Neuronal stem cell (in vitro differentiated cells): ENCODE results near the gene ZNRD2. TPM values are rescaled to one million over a fixed set of nuclear protein-coding genes. Genes with fewer than 3 reads are reported as not detected.

Experiments used
- DNase-seq: peaks from one replicate; pipeline ENCODE4 v3.0.0-alpha.2; 2013; ENCODE audit warnings: low spot score
- H2AFZ ChIP-seq: one replicate; pipeline ENCODE4 v1.6.1; 2013; ENCODE audit warnings: mild to moderate bottlenecking, low read length, inconsistent platforms
- H2AK5ac ChIP-seq: 2 replicates; pipeline ENCODE4 v1.6.1; 2013; ENCODE audit warnings: low read depth, mild to moderate bottlenecking, inconsistent platforms, low read length, moderate library complexity, mixed read lengths
- H2BK120ac ChIP-seq: 2 replicates; pipeline ENCODE4 v1.6.1; 2013; ENCODE audit warnings: low read depth, mild to moderate bottlenecking, inconsistent platforms, low read length, moderate library complexity, mixed read lengths
- H2BK12ac ChIP-seq: one replicate; pipeline ENCODE4 v1.6.1; 2013; ENCODE audit warnings: low read length, inconsistent platforms
- H2BK15ac ChIP-seq: 2 replicates; pipeline ENCODE4 v1.6.1; 2013; ENCODE audit warnings: mild to moderate bottlenecking, low read length, inconsistent platforms, mixed read lengths
- H2BK5ac ChIP-seq: one replicate; pipeline ENCODE4 v1.6.1; 2013; ENCODE audit warnings: inconsistent platforms, mild to moderate bottlenecking, low read length, moderate library complexity
- H3K14ac ChIP-seq: one replicate; pipeline ENCODE4 v1.6.1; 2013; ENCODE audit warnings: low read length, inconsistent platforms
- H3K18ac ChIP-seq: 2 replicates; pipeline ENCODE4 v1.6.1; 2013; ENCODE audit warnings: low read length, inconsistent platforms
- H3K23ac ChIP-seq: 2 replicates; pipeline ENCODE4 v1.6.1; 2013; ENCODE audit warnings: low read depth, mild to moderate bottlenecking, mixed read lengths, low read length, inconsistent platforms; ENCODE audit not compliant: poor library complexity
- H3K27ac ChIP-seq: replicated peaks from 3 replicates; pipeline ENCODE4 v1.5.1; 2013; ENCODE audit warnings: low read length, inconsistent platforms
- H3K27me3 ChIP-seq, 3 experiments: 2 replicates each; pipeline ENCODE4 v1.6.1; 2013; ENCODE audit warnings: low read length in 3 of 3, mild to moderate bottlenecking in 2 of 3, inconsistent platforms in 1 of 3, low read depth in 1 of 3, mixed read lengths in 1 of 3, moderate library complexity in 1 of 3; ENCODE audit not compliant: control insufficient read depth in 3 of 3, insufficient read depth in 3 of 3
- H3K36me3 ChIP-seq, 2 donors: replicated peaks in 1 of 2; 2 replicates each; pipeline ENCODE4 v1.6.1; 2013; ENCODE audit warnings: low read length in 2 of 2; ENCODE audit not compliant: control insufficient read depth in 2 of 2, insufficient read depth in 2 of 2
- H3K4ac ChIP-seq: 2 replicates; pipeline ENCODE4 v1.6.1; 2013; ENCODE audit warnings: inconsistent platforms, mild to moderate bottlenecking, low read length, moderate library complexity
- H3K4me1 ChIP-seq, 2 donors: 1 replicate in 1 of 2; 2 replicates in 1 of 2; pipeline ENCODE4 v1.6.1; 2013; ENCODE audit warnings: low read length in 2 of 2, low read depth in 1 of 2; ENCODE audit not compliant: control insufficient read depth in 2 of 2, insufficient read depth in 1 of 2
- H3K4me2 ChIP-seq: one replicate; pipeline ENCODE4 v1.6.1; 2013; ENCODE audit warnings: mild to moderate bottlenecking, low read length, inconsistent platforms; ENCODE audit not compliant: insufficient read depth, poor library complexity, severe bottlenecking
- H3K4me3 ChIP-seq, 2 donors: 2 replicates each; pipeline ENCODE4 v1.5.1; 2013; ENCODE audit warnings: low read length in 2 of 2, mild to moderate bottlenecking in 2 of 2, inconsistent platforms in 1 of 2, moderate library complexity in 1 of 2
- H3K79me1 ChIP-seq: one replicate; pipeline ENCODE4 v1.6.1; 2013; ENCODE audit warnings: low read depth, mild to moderate bottlenecking, inconsistent platforms, low read length, moderate library complexity
- H3K9ac ChIP-seq: one replicate; pipeline ENCODE4 v1.6.1; 2013; ENCODE audit warnings: mild to moderate bottlenecking, low read depth, low read length, inconsistent platforms; ENCODE audit not compliant: poor library complexity
- H3K9me3 ChIP-seq, 2 donors: replicated peaks in 1 of 2; 2 replicates each; pipeline versions ENCODE3 to v1.6.1; 2013; ENCODE audit warnings: low read length in 2 of 2, mild to moderate bottlenecking in 2 of 2, inconsistent platforms in 1 of 2, low read depth in 1 of 2, mixed read lengths in 1 of 2, moderate library complexity in 1 of 2; ENCODE audit not compliant: control insufficient read depth in 2 of 2, insufficient read depth in 1 of 2
- H4K8ac ChIP-seq: one replicate; pipeline ENCODE4 v1.6.1; 2013; ENCODE audit warnings: low read depth, mild to moderate bottlenecking, inconsistent platforms, low read length, moderate library complexity
- H4K91ac ChIP-seq: one replicate; pipeline ENCODE4 v1.6.1; 2013; ENCODE audit warnings: low read length, low read depth, mild to moderate bottlenecking, inconsistent platforms; ENCODE audit not compliant: poor library complexity
- WGBS, 2 donors: extraction: QIAGEN DNeasy Blood & Tissue Kit; methylation state at CpG; one replicate each; pipeline ENCODE4 v1.1.7; 2013; ENCODE audit warnings: missing lambda C conversion rate in 2 of 2, mixed read lengths in 1 of 2; ENCODE audit not compliant: insufficient read length in 2 of 2, insufficient replicate concordance in 1 of 2; ENCODE audit errors: extremely low coverage in 2 of 2; 5-methylcytosine and 5-hydroxymethylcytosine counted together
- small RNA-seq: library from polyadenylated mRNA; stranded (forward); fragments of <200 nt; extraction: miRNeasy Mini kit (QIAGEN cat#:217004); gene quantifications from one replicate; pipeline ENCODE3, GENCODE V24; 2013; ENCODE audit not compliant: insufficient read depth

Gene ZNRD2

DNA sequence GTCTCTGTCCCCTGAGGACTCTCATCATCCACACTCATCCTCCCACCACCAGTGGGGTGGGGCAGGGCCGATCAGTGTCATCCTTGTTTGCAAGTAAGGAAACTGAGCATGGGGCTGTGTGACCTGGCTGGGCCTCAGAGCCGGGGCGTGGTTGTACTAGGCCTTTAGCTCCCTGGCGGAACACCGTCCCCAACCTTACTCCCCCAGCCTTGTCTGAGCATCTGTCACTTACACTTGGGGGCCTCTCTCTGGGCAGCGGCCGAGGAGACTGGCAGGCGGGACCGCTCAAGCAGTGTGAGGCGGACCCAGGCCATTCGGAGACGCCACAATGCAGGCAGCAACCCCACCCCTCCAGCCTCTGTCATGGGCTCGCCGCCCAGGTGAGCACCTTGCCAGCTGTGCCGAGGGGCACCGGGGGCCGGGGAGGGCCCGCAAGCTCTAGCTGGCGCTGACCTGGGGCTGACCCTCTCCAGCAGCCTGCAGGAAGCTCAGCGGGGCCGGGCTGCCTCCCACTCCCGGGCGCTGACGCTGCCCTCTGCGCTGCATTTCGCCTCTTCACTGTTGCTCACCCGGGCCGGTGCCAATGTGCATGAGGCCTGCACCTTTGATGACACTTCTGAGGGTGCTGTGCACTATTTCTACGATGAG lies 49.1 kb downstream of the ZNRD2 start:
- Histone ChIP-seq H3K4me1 (peaks cover 6% of the 10 kb centered on the region in 2 donors), H3K27ac (no peak overlapping the region), H3K14ac (no peak overlapping the region), H3K79me1 (peaks cover 21% of the 10 kb centered on the region), H4K8ac (no peak overlapping the region), H2BK5ac (no peak overlapping the region), H3K27me3 (no peaks in the 10 kb centered on the region), H3K9ac (no peak overlapping the region), H3K36me3 (peaks cover 33 to 74% of the 10 kb centered on the region in 2 donors), H2AK5ac (no peak overlapping the region), H3K4ac (no peak overlapping the region), H2BK15ac (no peak overlapping the region), H2AFZ (no peak overlapping the region), H3K9me3 (peaks cover 0 to 2% of the 10 kb centered on the region in 2 donors), H2BK120ac (no peak overlapping the region), H3K4me3 (no peak overlapping the region), H4K91ac (no peak overlapping the region), H3K4me2 (no peak overlapping the region), H3K23ac (peak overlapping the region; percentile 55), H2BK12ac (no peak overlapping the region), H3K18ac (no peak overlapping the region)
- DNase-seq = no peak
- WGBS, 2 donors = no CpG with 5 or more reads among the region's 29 CpGs

DNA sequence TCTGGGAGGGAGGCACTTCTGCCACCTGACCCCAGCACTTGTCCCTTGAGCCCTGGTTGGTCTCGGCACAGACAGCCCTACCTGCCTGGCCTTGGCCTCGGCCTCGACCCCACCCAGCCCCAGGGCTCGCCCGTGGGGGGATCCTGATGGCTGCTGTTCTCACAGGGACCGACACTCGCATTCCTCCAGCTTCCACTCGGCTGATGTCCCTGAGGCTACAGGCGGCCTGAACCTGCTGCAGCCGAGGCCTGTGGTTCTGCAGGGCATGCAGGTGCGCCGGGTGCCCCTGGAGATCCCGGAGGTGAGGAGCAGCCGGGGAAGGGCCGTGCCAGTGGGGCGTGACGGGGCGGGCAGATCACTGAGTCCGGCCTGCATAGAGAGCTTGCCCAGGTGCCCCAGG lies 50.4 kb downstream of the ZNRD2 start:
- Histone ChIP-seq H3K14ac (no peak overlapping the region), H3K27me3 (no peaks in the 10 kb centered on the region), H3K18ac (no peak overlapping the region), H4K8ac (no peak overlapping the region), H3K4me1 (peaks cover 6% of the 10 kb centered on the region in 2 donors), H3K9ac (peak overlapping the region; percentile 45), H3K36me3 (peaks cover 40 to 85% of the 10 kb centered on the region in 2 donors), H3K4me3 (no peak overlapping the region), H2BK12ac (no peak overlapping the region), H3K4ac (no peak overlapping the region), H3K9me3 (peaks cover 0 to 2% of the 10 kb centered on the region in 2 donors), H4K91ac (no peak overlapping the region), H3K27ac (no peak overlapping the region), H3K79me1 (peaks cover 20% of the 10 kb centered on the region), H3K23ac (no peak overlapping the region), H2BK5ac (no peak overlapping the region), H2BK15ac (no peak overlapping the region), H2BK120ac (no peak overlapping the region), H2AFZ (no peak overlapping the region), H3K4me2 (no peak overlapping the region), H2AK5ac (no peak overlapping the region)
- no peak for DNase-seq
- no CpG with 5 or more reads among the region's 19 CpGs for WGBS, 2 donors

DNA sequence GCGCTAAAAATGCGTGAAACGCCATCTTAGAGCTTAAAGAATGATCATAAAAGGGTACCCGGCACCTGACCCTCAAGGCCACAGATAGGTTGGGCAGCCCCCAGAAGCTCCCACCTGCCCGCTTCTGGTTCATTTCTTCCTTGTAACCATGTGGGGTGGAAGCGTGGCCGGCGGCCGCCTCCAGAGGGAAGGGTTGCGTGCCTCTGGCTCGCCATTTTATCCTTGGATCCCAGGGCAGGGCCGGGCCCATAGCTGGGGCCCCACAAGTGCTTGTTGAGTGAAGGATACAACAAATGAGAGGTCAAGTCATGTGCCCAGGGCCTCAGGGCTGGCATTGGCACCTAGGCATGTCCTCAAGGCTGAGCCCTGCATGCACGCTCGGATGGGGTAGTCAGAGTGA lies 51.2 kb downstream of the ZNRD2 start:
- WGBS, 2 donors = no CpG with 5 or more reads among the region's 14 CpGs
- no peak overlapping the region for H2AK5ac ChIP-seq

More for the DNA sequence above, 51.2 kb downstream of the ZNRD2 start:
- peak overlapping the region; percentile 70 for H3K9ac ChIP-seq
- H3K9me3 ChIP-seq = peaks cover 0 to 2% of the 10 kb centered on the region in 2 donors
- H3K4ac ChIP-seq = no peak overlapping the region
- peaks cover 0 to 1% (median 0%) of the 10 kb centered on the region in 3 experiments for H3K27me3 ChIP-seq
- no peak overlapping the region for H4K91ac ChIP-seq
- DNase-seq = no peak
- no peak overlapping the region for H2BK5ac ChIP-seq
- H2BK12ac ChIP-seq = no peak overlapping the region
- H2AFZ ChIP-seq = no peak overlapping the region
- no peak overlapping the region for H3K27ac ChIP-seq
- H4K8ac ChIP-seq = no peak overlapping the region
- H3K36me3 ChIP-seq = peaks cover 45 to 93% of the 10 kb centered on the region in 2 donors
- H3K4me1 ChIP-seq = peaks cover 4% of the 10 kb centered on the region in 2 donors
- no peak overlapping the region for H3K4me2 ChIP-seq
- no peak overlapping the region for H3K18ac ChIP-seq
- H2BK15ac ChIP-seq = no peak overlapping the region
- no peak overlapping the region for H2BK120ac ChIP-seq
- peaks cover 18% of the 10 kb centered on the region for H3K79me1 ChIP-seq
- no peak overlapping the region for H3K23ac ChIP-seq
- H3K4me3 ChIP-seq = no peak overlapping the region
- no peak overlapping the region for H3K14ac ChIP-seq

Small RNA genes lying within 50 kb of the gene (small RNA-seq; reads per million reads assigned to genes)
- gene AP001362.1 = not detected
